HepG2 (cell line): ENCODE results near the gene GRID1. TPM values are rescaled to one million over a fixed set of nuclear protein-coding genes. Genes with fewer than 3 reads are reported as not detected.

Source experiments
- ATAC-seq: fragments of 200-7000 bp; cut with Tn5 transposase; 3 replicates; pipeline ENCODE4 v1.9.1; 2020; ENCODE audit warnings: mild to moderate bottlenecking, moderate library complexity
- BruUV-seq: library from RNA; stranded (reverse); fragments of 400-500 nt; replicated peaks from 2 replicates; lab custom pipeline; 2021; lab: Mats Ljungman, UMichigan
- CTCF ChIA-PET: fragments of 300-600 bp; formaldehyde crosslinking; extraction: SDS; loops from one replicate; lab custom pipeline; 2021; ENCODE audit warnings: low total read pairs, inconsistent platforms, low intra/inter-chr PET ratio; lab: Yijun Ruan, JAX
- POLR2A ChIA-PET: fragments of 350-600 bp; sonication (Branson Sonifier 250); formaldehyde crosslinking; loops from one replicate; lab custom pipeline; 2020; ENCODE audit warnings: antibody characterized with exemption, inconsistent platforms; lab: Yijun Ruan, JAX
- DNase-seq: peaks from one replicate; pipeline ENCODE4 v3.0.0-alpha.2; 2015; ENCODE audit warnings: low spot score
- FAIRE-seq: peaks from 3 replicates; lab custom pipeline; 2011; peaks lifted over from hg19 to GRCh38; lab: Jason Lieb, UNC
- H2AFZ ChIP-seq: one replicate; pipeline ENCODE4 v1.6.1; 2011; ENCODE audit warnings: low read length, inconsistent platforms
- H3K27ac ChIP-seq: fragments of 300-600 bp; 3 replicates; pipeline ENCODE4 v1.8.0; 2011; ENCODE audit warnings: mixed run types, mild to moderate bottlenecking, mixed read lengths, low read length, inconsistent platforms; ENCODE audit not compliant: insufficient read depth; ENCODE audit errors: extremely low read length
- H3K27me3 ChIP-seq, 2 experiments: fragments of 200-600 bp in 1 of 2; 2 replicates in 1 of 2; 3 replicates in 1 of 2; pipeline versions ENCODE4 v1.6.0 to v1.8.0; 2011; ENCODE audit warnings: low read length in 2 of 2, mild to moderate bottlenecking in 2 of 2, moderate library complexity in 2 of 2, inconsistent platforms in 1 of 2; ENCODE audit not compliant: insufficient read depth in 2 of 2, control insufficient read depth in 1 of 2
- H3K36me3 ChIP-seq, 2 experiments: fragments of 200-600 bp in 1 of 2; replicated peaks in 1 of 2; 2 replicates in 1 of 2; 3 replicates in 1 of 2; pipeline versions ENCODE4 v1.5.1 to v1.8.0; 2011; ENCODE audit warnings: low read length in 2 of 2, inconsistent platforms in 1 of 2; ENCODE audit not compliant: insufficient read depth in 2 of 2, control insufficient read depth in 1 of 2
- H3K4me1 ChIP-seq: 2 replicates; pipeline ENCODE4 v1.5.1; 2012; ENCODE audit warnings: low read length, inconsistent platforms; ENCODE audit not compliant: insufficient read depth
- H3K4me2 ChIP-seq: 2 replicates; pipeline ENCODE4 v1.6.0; 2011; ENCODE audit warnings: low read depth, low read length, inconsistent platforms
- H3K4me3 ChIP-seq, 3 experiments: fragments of 200-600 bp in 1 of 3; sonication (generic), shearing (Covaris generic) in 1 of 3; replicated peaks in 1 of 3; 2 replicates each; pipeline ENCODE4 v1.5.1; 2011 to 2016; ENCODE audit warnings: low read length in 3 of 3, inconsistent platforms in 2 of 3, low read depth in 2 of 3, mild to moderate bottlenecking in 2 of 3, control low read depth in 1 of 3, mixed read lengths in 1 of 3; ENCODE audit not compliant: insufficient read depth in 1 of 3
- H3K79me2 ChIP-seq: one replicate; pipeline ENCODE4 v1.6.1; 2011; ENCODE audit warnings: low read length, inconsistent platforms; ENCODE audit not compliant: insufficient read depth
- H3K9ac ChIP-seq: 2 replicates; pipeline ENCODE4 v1.6.0; 2011; ENCODE audit warnings: mild to moderate bottlenecking, low read depth, low read length, inconsistent platforms; ENCODE audit not compliant: insufficient read depth
- H3K9me3 ChIP-seq: 2 replicates; pipeline ENCODE4 v1.5.1; 2012; ENCODE audit warnings: mild to moderate bottlenecking, low read length
- H4K20me1 ChIP-seq: 2 replicates; pipeline ENCODE4 v1.6.0; 2011; ENCODE audit warnings: inconsistent platforms, mild to moderate bottlenecking, low read length, moderate library complexity; ENCODE audit not compliant: insufficient read depth
- ATF7 ChIP-seq, 2 experiments: fragments of 450-650 bp in 1 of 2; sonication (generic) in 1 of 2; formaldehyde crosslinking in 1 of 2; IDR thresholded peaks; 2 replicates each; pipeline versions ENCODE4 v1.4.0 to v1.6.1; 2016 to 2020; ENCODE audit warnings: antibody characterized with exemption in 1 of 2, mild to moderate bottlenecking in 1 of 2, missing genetic modification reagents in 1 of 2
- MXD4 ChIP-seq: IDR thresholded peaks from 2 replicates; pipeline ENCODE4 v1.6.1; 2016; ENCODE audit warnings: mild to moderate bottlenecking, missing biosample characterization, missing genetic modification reagents
- NCOR1 ChIP-seq: fragments of 200-600 bp; sonication (generic); IDR thresholded peaks from 2 replicates; pipeline ENCODE4 v1.7.0; 2017; ENCODE audit warnings: antibody characterized with exemption, low read length, borderline replicate concordance
- PBX3 ChIP-seq: sonication (generic); formaldehyde crosslinking; IDR thresholded peaks from 2 replicates; pipeline ENCODE4 v1.8.1; 2023; ENCODE audit warnings: missing genetic modification reagents, inconsistent platforms, borderline replicate concordance
- ZNF646 ChIP-seq: sonication (generic); formaldehyde crosslinking; IDR thresholded peaks from 2 replicates; pipeline ENCODE4 v1.9.0; 2021; ENCODE audit warnings: mild to moderate bottlenecking, missing genetic modification reagents
- ZNF782 ChIP-seq: sonication (generic); formaldehyde crosslinking; IDR thresholded peaks from 2 replicates; pipeline ENCODE4 v1.4.0; 2020; ENCODE audit warnings: missing genetic modification reagents, mild to moderate bottlenecking, borderline replicate concordance
- WGBS: methylation state at CpG from one replicate; pipeline ENCODE4 v1.1.6; 2017; ENCODE audit warnings: low lambda C conversion rate; 5-methylcytosine and 5-hydroxymethylcytosine counted together
- in situ Hi-C: cut with HindIII; loops from 2 replicates; pipeline ENCODE4 v1.10.0; 2017; ENCODE audit warnings: low pct_unique_long_range_greater_than_20kb; ENCODE audit not compliant: extremely low pct_ligation_motif_present
- intact Hi-C: fragments of 100-400 bp; cut with micrococcal nuclease; formaldehyde crosslinking; loops from one replicate; pipeline ENCODE4 v1.10.0; 2022; ENCODE audit not compliant: unreplicated experiment
- polyA plus RNA-seq, 8 experiments: library from polyadenylated mRNA; depleted of rRNA in 3 of 8; stranded (reverse) in 7 of 8; unstranded in 1 of 8; fragments of >200 nt; fragmentation: Illumina TruSeq in 4 of 8; extraction: Trizol in 4 of 8; gene quantifications; 2 replicates each; pipeline versions ENCODE4 v1.2.1 to v1.2.3, GENCODE V29; 2011 to 2016; ENCODE audit warnings: low read depth in 4 of 8, missing spikeins in 1 of 8, mixed read lengths in 1 of 8; ENCODE audit not compliant: insufficient read depth in 1 of 8
- total RNA-seq, 5 experiments: library from RNA; depleted of rRNA; stranded (reverse); fragments of >200 nt; fragmentation: Illumina TruSeq; extraction: Trizol; gene quantifications; 2 replicates each; pipeline ENCODE4 v1.2.3, GENCODE V29; 2016; ENCODE audit warnings: low read depth in 1 of 5
- TF ChIP-seq, protein P1 (sequence below): sonication (generic); formaldehyde crosslinking; IDR thresholded peaks from 2 replicates; pipeline ENCODE4 v1.5.0; 2020; ENCODE audit warnings: missing genetic modification reagents

Gene GRID1
- total and polyA plus RNA-seq, 2 of the 13 experiments (the other 11 are each of a cell fraction or from before 2014, with no cell fraction given) = 0.05 TPM; not detected in 1

GRCh38 chr10:86164960-86165630 is 201.5 kb downstream of the GRID1 start (continued):
- TF ChIP-seq, protein P1, sequence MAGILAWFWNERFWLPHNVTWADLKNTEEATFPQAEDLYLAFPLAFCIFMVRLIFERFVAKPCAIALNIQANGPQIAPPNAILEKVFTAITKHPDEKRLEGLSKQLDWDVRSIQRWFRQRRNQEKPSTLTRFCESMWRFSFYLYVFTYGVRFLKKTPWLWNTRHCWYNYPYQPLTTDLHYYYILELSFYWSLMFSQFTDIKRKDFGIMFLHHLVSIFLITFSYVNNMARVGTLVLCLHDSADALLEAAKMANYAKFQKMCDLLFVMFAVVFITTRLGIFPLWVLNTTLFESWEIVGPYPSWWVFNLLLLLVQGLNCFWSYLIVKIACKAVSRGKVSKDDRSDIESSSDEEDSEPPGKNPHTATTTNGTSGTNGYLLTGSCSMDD (CRISPR knock-in tag) = no peak
- TF ChIP-seq ATF7 (IDR thresholded peaks at IDR 0.05) = no peak
- TF ChIP-seq ATF7 (CRISPR knock-in tag; IDR thresholded peaks at IDR 0.05) = no peak
- TF ChIP-seq, all 625 proteins: peak for 0

- WGBS = 21% methylated on average over 5 of the region's 6 CpGs
- no peaks in the 10 kb centered on the region for H4K20me1 ChIP-seq
- intact Hi-C loops = no loop called here
- FAIRE-seq (no peak), DNase-seq (peak; percentile 6), ATAC-seq (peak; percentile 32)
- no peak overlapping the region for H3K9ac ChIP-seq
- no peaks in the 10 kb centered on the region for H3K36me3 ChIP-seq
- BruUV-seq = no TSS peak
- no peak overlapping the region for H2AFZ ChIP-seq
- CTCF ChIA-PET = no interaction called here
- H3K4me3 ChIP-seq = peak overlapping the region in 1 of 3 experiments; percentile 15; a peak in 1 of 6 replicates
- peak overlapping the region; percentile 54 for H3K4me2 ChIP-seq
- no peaks in the 10 kb centered on the region for H3K9me3 ChIP-seq
- H3K27me3 ChIP-seq = peaks cover 5 to 6% of the 10 kb centered on the region in 2 experiments; a peak in 3 of 5 replicates
- in situ Hi-C loops = no loop called here
- POLR2A ChIA-PET = no interaction called here
- H3K79me2 ChIP-seq = no peaks in the 10 kb centered on the region
- peaks cover 34% of the 10 kb centered on the region for H3K4me1 ChIP-seq
- no peak overlapping the region for H3K27ac ChIP-seq
- TF ChIP-seq MXD4 (no peak), PBX3 (no peak), ZNF782 (CRISPR knock-in tag) (no peak), NCOR1 (0 out of 2 replicates have a peak, but pooled peaks have one; percentile 24), ZNF646 (no peak)
These were observed 202.3 kb downstream of the GRID1 start for GRCh38 chr10:86164174-86164774.
